ENCODE data around the gene LAMA2.

DNA sequence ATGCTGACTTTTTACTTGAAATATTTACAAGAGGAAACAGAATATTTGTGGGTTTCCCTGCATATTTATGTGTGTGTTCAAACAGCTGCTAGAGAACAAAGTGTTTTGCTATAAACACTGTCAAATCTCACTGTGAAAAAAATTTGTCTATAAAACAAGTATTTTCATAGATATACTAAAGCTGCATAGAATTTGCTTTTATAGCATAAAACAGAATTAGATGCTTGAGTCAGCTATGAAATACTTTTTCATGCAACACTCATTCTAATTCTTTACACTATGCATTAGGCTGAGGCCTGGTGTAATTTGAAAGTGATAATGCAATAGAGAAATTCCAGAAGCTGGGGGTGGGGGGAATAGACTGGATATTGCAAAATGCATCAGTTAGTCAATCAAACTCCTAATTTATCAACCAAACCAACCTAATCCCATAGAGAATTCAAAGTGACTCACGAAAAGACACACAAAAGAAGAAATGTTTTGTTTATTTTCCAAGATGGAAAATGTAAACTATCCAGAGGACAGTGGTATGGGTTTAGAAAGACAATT lies 148.2 kb downstream of the LAMA2 start:
- no peak for TF ChIP-seq POLR2A (IDR thresholded peaks at IDR 0.05)
- TF ChIP-seq, protein P1, sequence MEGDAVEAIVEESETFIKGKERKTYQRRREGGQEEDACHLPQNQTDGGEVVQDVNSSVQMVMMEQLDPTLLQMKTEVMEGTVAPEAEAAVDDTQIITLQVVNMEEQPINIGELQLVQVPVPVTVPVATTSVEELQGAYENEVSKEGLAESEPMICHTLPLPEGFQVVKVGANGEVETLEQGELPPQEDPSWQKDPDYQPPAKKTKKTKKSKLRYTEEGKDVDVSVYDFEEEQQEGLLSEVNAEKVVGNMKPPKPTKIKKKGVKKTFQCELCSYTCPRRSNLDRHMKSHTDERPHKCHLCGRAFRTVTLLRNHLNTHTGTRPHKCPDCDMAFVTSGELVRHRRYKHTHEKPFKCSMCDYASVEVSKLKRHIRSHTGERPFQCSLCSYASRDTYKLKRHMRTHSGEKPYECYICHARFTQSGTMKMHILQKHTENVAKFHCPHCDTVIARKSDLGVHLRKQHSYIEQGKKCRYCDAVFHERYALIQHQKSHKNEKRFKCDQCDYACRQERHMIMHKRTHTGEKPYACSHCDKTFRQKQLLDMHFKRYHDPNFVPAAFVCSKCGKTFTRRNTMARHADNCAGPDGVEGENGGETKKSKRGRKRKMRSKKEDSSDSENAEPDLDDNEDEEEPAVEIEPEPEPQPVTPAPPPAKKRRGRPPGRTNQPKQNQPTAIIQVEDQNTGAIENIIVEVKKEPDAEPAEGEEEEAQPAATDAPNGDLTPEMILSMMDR (IDR thresholded peaks at IDR 0.05), result no peak
